GM12878 (cell line): ENCODE measurements around the gene CORO7. TPM values are rescaled to one million over a fixed set of nuclear protein-coding genes. Genes with fewer than 3 reads are reported as not detected.

Experiments
- ATAC-seq: fragments of 200-7000 bp; cut with Tn5 transposase; 3 replicates; pipeline ENCODE4 v1.9.1; 2020; ENCODE audit warnings: mild to moderate bottlenecking, moderate library complexity
- BruUV-seq: library from RNA; stranded (reverse); fragments of 400-500 nt; replicated peaks from 2 replicates; lab custom pipeline; 2021; lab: Mats Ljungman, UMichigan
- CTCF ChIA-PET: fragments of 300-600 bp; sonication (Branson Sonifier 250); formaldehyde crosslinking; extraction: SDS; loops from one replicate; lab custom pipeline; 2021; ENCODE audit warnings: inconsistent platforms; lab: Yijun Ruan, JAX
- POLR2A ChIA-PET: fragments of 350-600 bp; formaldehyde crosslinking; extraction: SDS; loops from one replicate; lab custom pipeline; 2021; ENCODE audit warnings: inconsistent platforms; lab: Charles Lee
- RAD21 ChIA-PET: fragments of 300-600 bp; sonication (Branson Sonifier 250); formaldehyde crosslinking; loops from one replicate; lab custom pipeline; 2023; ENCODE audit warnings: antibody characterized with exemption; ENCODE audit not compliant: unreplicated experiment; lab: Charles Lee
- SMC1A ChIA-PET: fragments of 300-600 bp; sonication (Branson Sonifier 250); formaldehyde crosslinking; loops from one replicate; lab custom pipeline; 2023; ENCODE audit not compliant: unreplicated experiment, uncharacterized antibody; lab: Charles Lee
- DNase-seq: peaks from one replicate; pipeline ENCODE4 v3.0.0-alpha.2; 2011; ENCODE audit warnings: low read depth, low spot score
- FAIRE-seq: peaks from 3 replicates; lab custom pipeline; 2011; peaks lifted over from hg19 to GRCh38; lab: Jason Lieb, UNC
- H2AFZ ChIP-seq: 2 replicates; pipeline ENCODE4 v1.6.0; 2011; ENCODE audit warnings: low read depth, low read length, control low read depth; ENCODE audit not compliant: control insufficient read depth
- H3K27ac ChIP-seq: 2 replicates; pipeline ENCODE4 v1.5.1; 2011; ENCODE audit warnings: control low read depth; ENCODE audit not compliant: control insufficient read depth, insufficient read depth
- H3K27me3 ChIP-seq, 2 experiments: replicated peaks in 1 of 2; 2 replicates each; pipeline versions ENCODE4 v1.6.0 to v1.6.1; 2011; ENCODE audit warnings: low read length in 1 of 2; ENCODE audit not compliant: control insufficient read depth in 2 of 2, insufficient read depth in 2 of 2
- H3K36me3 ChIP-seq, 2 experiments: 2 replicates each; pipeline ENCODE4 v1.5.1; 2011; ENCODE audit warnings: low read length in 1 of 2; ENCODE audit not compliant: control insufficient read depth in 2 of 2, insufficient read depth in 2 of 2
- H3K4me1 ChIP-seq: 2 replicates; pipeline ENCODE4 v1.6.1; 2011; ENCODE audit warnings: mild to moderate bottlenecking, low read length, moderate library complexity, mixed read lengths; ENCODE audit not compliant: control insufficient read depth, insufficient read depth
- H3K4me2 ChIP-seq: 2 replicates; pipeline ENCODE4 v1.6.0; 2011; ENCODE audit warnings: control low read depth; ENCODE audit not compliant: control insufficient read depth, insufficient read depth
- H3K4me3 ChIP-seq: fragments of 200-600 bp; sonication (generic); 2 replicates; pipeline ENCODE4 v1.5.1; 2016
- H3K79me2 ChIP-seq: 2 replicates; pipeline ENCODE4 v1.6.0; 2011; ENCODE audit warnings: low read length; ENCODE audit not compliant: control insufficient read depth, insufficient read depth
- H3K9ac ChIP-seq: 2 replicates; pipeline ENCODE4 v1.8.0; 2011; ENCODE audit warnings: low read length, control low read depth, mixed read lengths; ENCODE audit not compliant: control insufficient read depth, insufficient read depth
- H3K9me3 ChIP-seq: replicated peaks from 3 replicates; pipeline ENCODE4 v1.5.1; 2011; ENCODE audit warnings: mild to moderate bottlenecking, low read length; ENCODE audit not compliant: control insufficient read depth, insufficient read depth
- H4K20me1 ChIP-seq: 2 replicates; pipeline ENCODE4 v1.6.0; 2011; ENCODE audit not compliant: control insufficient read depth, insufficient read depth
- DPF2 ChIP-seq: fragments of 450-650 bp; IDR thresholded peaks from 2 replicates; pipeline ENCODE4 v1.6.1; 2017; ENCODE audit warnings: mild to moderate bottlenecking
- GABPA ChIP-seq: IDR thresholded peaks from 2 replicates; pipeline ENCODE4 v1.6.1; 2014; ENCODE audit warnings: antibody characterized with exemption, low read depth, mild to moderate bottlenecking, inconsistent platforms
- HSF1 ChIP-seq: fragments of 150-350 bp; IDR thresholded peaks from 2 replicates; pipeline ENCODE4 v1.6.1; 2014; ENCODE audit warnings: mild to moderate bottlenecking, low read depth, low read length
- LARP7 ChIP-seq: fragments of 450-650 bp; IDR thresholded peaks from 2 replicates; pipeline ENCODE4 v1.6.1; 2017; ENCODE audit warnings: mild to moderate bottlenecking
- MAX ChIP-seq: IDR thresholded peaks from 2 replicates; pipeline ENCODE4 v1.6.1; 2012; ENCODE audit warnings: low read depth, low read length, improper control_type of control experiment
- MTA3 ChIP-seq: IDR thresholded peaks from 2 replicates; pipeline ENCODE4 v1.6.1; 2012; ENCODE audit warnings: low read length, inconsistent platforms, borderline replicate concordance
- NFYB ChIP-seq: IDR thresholded peaks from 2 replicates; pipeline ENCODE4 v1.6.1; 2011; ENCODE audit warnings: low read depth, mild to moderate bottlenecking, low read length, improper control_type of control experiment, moderate library complexity; ENCODE audit not compliant: insufficient read depth
- NR2C1 ChIP-seq: fragments of 450-650 bp; IDR thresholded peaks from 2 replicates; pipeline ENCODE4 v1.6.1; 2017; ENCODE audit warnings: antibody characterized with exemption, mild to moderate bottlenecking, moderate library complexity
- PRDM15 ChIP-seq: fragments of 450-650 bp; formaldehyde crosslinking; IDR thresholded peaks from 2 replicates; pipeline ENCODE4 v1.4.0; 2020; ENCODE audit warnings: mild to moderate bottlenecking, moderate library complexity
- RB1 ChIP-seq: fragments of 450-650 bp; formaldehyde crosslinking; IDR thresholded peaks from 2 replicates; pipeline ENCODE4 v1.6.1; 2017; ENCODE audit warnings: mild to moderate bottlenecking, borderline replicate concordance
- SREBF1 ChIP-seq: IDR thresholded peaks from 2 replicates; pipeline ENCODE4 v1.6.1; 2012; ENCODE audit warnings: mild to moderate bottlenecking, low read length
- USF1 ChIP-seq: IDR thresholded peaks from 2 replicates; pipeline ENCODE4 v1.6.1; 2011; ENCODE audit warnings: borderline replicate concordance, low read depth, mild to moderate bottlenecking, moderate library complexity, mixed read lengths, low read length; ENCODE audit not compliant: insufficient read depth; ENCODE audit errors: extremely low read length
- WGBS: methylation state at CpG from one replicate; pipeline ENCODE4 v1.1.6; 2016; ENCODE audit warnings: low lambda C conversion rate; ENCODE audit not compliant: insufficient replicate concordance, insufficient coverage; ENCODE audit errors: missing lambda C conversion rate; 5-methylcytosine and 5-hydroxymethylcytosine counted together
- in situ Hi-C: fragments of 300-500 bp; cut with MboI; formaldehyde crosslinking; loops from 9 replicates; pipeline ENCODE4 v1.14.3; 2018; ENCODE audit warnings: mixed read lengths
- intact Hi-C: fragments of 100-400 bp; cut with micrococcal nuclease; formaldehyde crosslinking; loops from one replicate; pipeline ENCODE4 v1.14.2; 2022; ENCODE audit not compliant: unreplicated experiment
- polyA plus RNA-seq, 11 experiments: library from polyadenylated mRNA; depleted of rRNA in 4 of 11; unstranded in 6 of 11; stranded (reverse) in 5 of 11; fragments of >200 nt; fragmentation: Nextera tagmentation in 4 of 11; fragmentation: Illumina TruSeq in 1 of 11; extraction: Ambion mirVana in 4 of 11; extraction: Trizol in 1 of 11; gene quantifications; 1 replicate in 1 of 11; 2 replicates in 10 of 11; pipeline versions ENCODE4 v1.2.1 to v1.2.3, GENCODE V29; 2011 to 2016; ENCODE audit warnings: inconsistent platforms in 2 of 11, missing spikeins in 2 of 11, low read depth in 1 of 11
- total RNA-seq, 4 experiments: library from RNA; depleted of rRNA in 3 of 4; stranded (reverse); fragments of >200 nt in 3 of 4; fragmentation: Illumina TruSeq in 1 of 4; extraction: Trizol in 1 of 4; gene quantifications; 2 replicates each; pipeline versions ENCODE4 v1.2.1 to v1.2.3, GENCODE V29; 2013 to 2021
- TF ChIP-seq, protein P1 (sequence below): fragments of 450-650 bp; IDR thresholded peaks from 2 replicates; pipeline ENCODE4 v1.6.1; 2018; ENCODE audit warnings: borderline replicate concordance, mild to moderate bottlenecking; ENCODE audit not compliant: partially characterized antibody
- TF ChIP-seq, protein P2 (sequence below): IDR thresholded peaks from 2 replicates; pipeline ENCODE4 v1.6.1; 2011; ENCODE audit warnings: low read depth, low read length, improper control_type of control experiment, borderline replicate concordance

Gene CORO7
- total and polyA plus RNA-seq, 10 of the 15 experiments (the other 5 are each of a cell fraction or from before 2014, with no cell fraction given), result 0.64 to 89.2 (median 43.7) TPM

- in situ Hi-C loops, result no loop called here
- SMC1A ChIA-PET, result no interaction called here
- no TSS peak for BruUV-seq
Observed at GRCh38 chr16:4318451-4318910, 97.9 kb downstream of the CORO7 start.

More at GRCh38 chr16:4318451-4318910, 97.9 kb downstream of the CORO7 start:
- ATAC-seq (no peak), FAIRE-seq (no peak), DNase-seq (no peak)
- RAD21 ChIA-PET, result interaction anchor here (1.0 kb wide), 1 partner anchor 12 kb away, joined by 4 read pairs; no protein-coding TSS in a partner anchor
- Histone ChIP-seq H3K27me3 (peaks cover 0 to 6% of the 10 kb centered on the region in 2 experiments; a peak in 1 of 4 replicates), H3K36me3 (no peaks in the 10 kb centered on the region), H2AFZ (no peak overlapping the region), H3K4me3 (no peak overlapping the region), H3K4me2 (no peak overlapping the region), H3K79me2 (no peaks in the 10 kb centered on the region), H3K27ac (no peak overlapping the region), H3K4me1 (peaks cover 11% of the 10 kb centered on the region), H3K9ac (no peak overlapping the region), H3K9me3 (no peaks in the 10 kb centered on the region), H4K20me1 (no peaks in the 10 kb centered on the region)
- WGBS, result 51% methylated on average over 12 of the region's 13 CpGs
- TF ChIP-seq USF1 (no peak), MTA3 (no peak), PRDM15 (no peak), LARP7 (no peak), SREBF1 (no peak), NR2C1 (no peak), HSF1 (no peak), NFYB (no peak), GABPA (no peak), MAX (no peak), DPF2 (no peak), RB1 (no peak)
- TF ChIP-seq, protein P1, sequence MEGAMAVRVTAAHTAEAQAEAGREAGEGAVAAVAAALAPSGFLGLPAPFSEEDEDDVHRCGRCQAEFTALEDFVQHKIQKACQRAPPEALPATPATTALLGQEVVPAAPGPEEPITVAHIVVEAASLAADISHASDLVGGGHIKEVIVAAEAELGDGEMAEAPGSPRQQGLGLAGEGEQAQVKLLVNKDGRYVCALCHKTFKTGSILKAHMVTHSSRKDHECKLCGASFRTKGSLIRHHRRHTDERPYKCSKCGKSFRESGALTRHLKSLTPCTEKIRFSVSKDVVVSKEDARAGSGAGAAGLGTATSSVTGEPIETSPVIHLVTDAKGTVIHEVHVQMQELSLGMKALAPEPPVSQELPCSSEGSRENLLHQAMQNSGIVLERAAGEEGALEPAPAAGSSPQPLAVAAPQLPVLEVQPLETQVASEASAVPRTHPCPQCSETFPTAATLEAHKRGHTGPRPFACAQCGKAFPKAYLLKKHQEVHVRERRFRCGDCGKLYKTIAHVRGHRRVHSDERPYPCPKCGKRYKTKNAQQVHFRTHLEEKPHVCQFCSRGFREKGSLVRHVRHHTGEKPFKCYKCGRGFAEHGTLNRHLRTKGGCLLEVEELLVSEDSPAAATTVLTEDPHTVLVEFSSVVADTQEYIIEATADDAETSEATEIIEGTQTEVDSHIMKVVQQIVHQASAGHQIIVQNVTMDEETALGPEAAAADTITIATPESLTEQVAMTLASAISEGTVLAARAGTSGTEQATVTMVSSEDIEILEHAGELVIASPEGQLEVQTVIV, result no peak
- TF ChIP-seq, protein P2, sequence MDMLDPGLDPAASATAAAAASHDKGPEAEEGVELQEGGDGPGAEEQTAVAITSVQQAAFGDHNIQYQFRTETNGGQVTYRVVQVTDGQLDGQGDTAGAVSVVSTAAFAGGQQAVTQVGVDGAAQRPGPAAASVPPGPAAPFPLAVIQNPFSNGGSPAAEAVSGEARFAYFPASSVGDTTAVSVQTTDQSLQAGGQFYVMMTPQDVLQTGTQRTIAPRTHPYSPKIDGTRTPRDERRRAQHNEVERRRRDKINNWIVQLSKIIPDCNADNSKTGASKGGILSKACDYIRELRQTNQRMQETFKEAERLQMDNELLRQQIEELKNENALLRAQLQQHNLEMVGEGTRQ, result no peak
- POLR2A ChIA-PET, result interaction anchor here (3.9 kb wide), 1 partner anchor 11 kb away, joined by 17 read pairs; no protein-coding TSS in a partner anchor
- intact Hi-C loops, result no loop called here
- CTCF ChIA-PET, result interaction anchor here (0.9 to 2.6 kb wide), 4 partner anchors 8 to 12 kb away, joined by 3 to 12 read pairs (median 5); no protein-coding TSS in a partner anchor
